Astrocyte of the cerebellum (primary cell): Measurements from ENCODE around the gene BCAN.
"Not testable (repeated sequence)": the region's sequence is repeated elsewhere in the genome, so short reads cannot be mapped to it uniquely, and the experiment has no call there.

ENCODE experiments used
- DNase-seq: peaks from one replicate; pipeline ENCODE4 v3.0.0-alpha.2; 2011; ENCODE audit warnings: low read depth
- H3K4me3 ChIP-seq: 2 replicates; pipeline ENCODE4 v1.5.1; 2011; ENCODE audit warnings: mild to moderate bottlenecking, low read depth, low read length, moderate library complexity
- CTCF ChIP-seq: IDR thresholded peaks from 2 replicates; pipeline ENCODE4 v1.5.1; 2012; ENCODE audit warnings: low read length, low read depth, moderate library complexity, mild to moderate bottlenecking; ENCODE audit errors: missing control alignments
- in situ Hi-C: cut with HindIII; loops from 2 replicates; pipeline ENCODE4 v1.10.0; 2017; ENCODE audit warnings: low sequenced_read_pairs

BCAN gene

GRCh38 chr1:156601892-156602291 lies 40.0 kb upstream of the BCAN start:
- in situ Hi-C loops, result no loop called here

GRCh38 chr1:156602557-156602993 lies 39.3 kb upstream of the BCAN start:
- no peak for TF ChIP-seq CTCF
- no peak overlapping the region for H3K4me3 ChIP-seq
- no peak for DNase-seq
- in situ Hi-C loops, result no loop called here

More at GRCh38 chr1:156601892-156602291, 40.0 kb upstream of the BCAN start:
- peak overlapping the region; percentile 79 for H3K4me3 ChIP-seq
- no peak for TF ChIP-seq CTCF
- no peak for DNase-seq

- in situ Hi-C loops, result not testable (repeated sequence)
Observed at GRCh38 chr1:156607344-156607743, 34.6 kb upstream of the BCAN start.

GRCh38 chr1:156608036-156608674 lies 33.8 kb upstream of the BCAN start:
- in situ Hi-C loops, result no loop called here
- H3K4me3 ChIP-seq, result no peak overlapping the region
- TF ChIP-seq CTCF, result peak; percentile 89
- DNase-seq, result peak; percentile 49

More at GRCh38 chr1:156607344-156607743, 34.6 kb upstream of the BCAN start:
- DNase-seq, H3K4me3 ChIP-seq: not testable (repeated sequence)

GRCh38 chr1:156608981-156609380 lies 32.9 kb upstream of the BCAN start:
- DNase-seq, result no peak
- peak; percentile 56 for TF ChIP-seq CTCF
- H3K4me3 ChIP-seq, result no peak overlapping the region
- in situ Hi-C loops, result no loop called here

GRCh38 chr1:156610072-156610471 lies 31.8 kb upstream of the BCAN start:
- H3K4me3 ChIP-seq, in situ Hi-C loops, DNase-seq: not testable (repeated sequence)

GRCh38 chr1:156612666-156613065 lies 29.3 kb upstream of the BCAN start:
- TF ChIP-seq CTCF, result no peak
- H3K4me3 ChIP-seq, result no peak overlapping the region
- in situ Hi-C loops, result no loop called here
- no peak for DNase-seq
